ENCODE results near the gene CNNM3. TPM values are rescaled to one million over a fixed set of nuclear protein-coding genes. Genes with fewer than 3 reads are reported as not detected.

The CNNM3 gene
- total RNA-seq, 2 experiments from 2014 or later = 13.5 to 18.6 TPM

GRCh38 chr2:96852667-96853066 is 36.6 kb downstream of the CNNM3 start:
- no peak overlapping the region for H3K27ac ChIP-seq (ENCODE audit: low read depth, low read length, poor library complexity, severe bottlenecking)
- ChIA-PET POLR2A (interaction anchor here (0.6 to 0.7 kb wide), 2 partner anchors 98 to 237 kb away, joined by 3 to 5 read pairs; no protein-coding TSS in a partner anchor), CTCF (ENCODE audit: unreplicated experiment) (interaction anchor here (1.1 kb wide), 1 partner anchor 88 kb away, joined by 3 read pairs; no protein-coding TSS in a partner anchor)
- H3K79me2 ChIP-seq (ENCODE audit: insufficient read depth, low read depth, low read length) = peaks cover 12% of the 10 kb centered on the region; the same call in 1 of the 2 replicates
- peaks cover 8% of the 10 kb centered on the region for H3K4me1 ChIP-seq (ENCODE audit: insufficient read depth, low read length, poor library complexity, severe bottlenecking)
- BruUV-seq (replicated peaks) = no TSS peak
- no peak overlapping the region for H3K4me2 ChIP-seq (ENCODE audit: low read length)
- H4K20me1 ChIP-seq (ENCODE audit: insufficient read depth, low read length) = no peaks in the 10 kb centered on the region
- no peak overlapping the region for H2AFZ ChIP-seq (ENCODE audit: low read length)
- TF ChIP-seq EZH2phosphoT487 (IDR thresholded peaks at IDR 0.05; ENCODE audit: borderline replicate concordance, low read depth, low read length) (no peak), CTCF (conservative IDR thresholded peaks at IDR 0.05; ENCODE audit: low read length) (no peak)
- no peaks in the 10 kb centered on the region for H3K9me2 ChIP-seq (ENCODE audit: insufficient read depth, low read length)
- H3K9me3 ChIP-seq (ENCODE audit: low read length) = no peaks in the 10 kb centered on the region
- no peak for DNase-seq (ENCODE audit: low spot score)
- intact Hi-C loops (cut with micrococcal nuclease; ENCODE audit: unreplicated experiment) = no loop called here
- H3K36me3 ChIP-seq (ENCODE audit: insufficient read depth, low read length) = peaks cover 46% of the 10 kb centered on the region
- no peak overlapping the region for H3K4me3 ChIP-seq (ENCODE audit: low read depth, low read length, poor library complexity, severe bottlenecking)

- POLR2A ChIA-PET = interaction anchor here (0.7 kb wide), 1 partner anchor 251 kb away, joined by 3 read pairs; no protein-coding TSS in a partner anchor
- BruUV-seq (replicated peaks) = no TSS peak
- Histone ChIP-seq H3K36me3 (ENCODE audit: insufficient read depth, low read length) (peaks cover 42% of the 10 kb centered on the region), H3K4me2 (ENCODE audit: low read length) (no peak overlapping the region), H3K9me3 (ENCODE audit: low read length) (no peaks in the 10 kb centered on the region), H3K4me1 (ENCODE audit: insufficient read depth, low read length, poor library complexity, severe bottlenecking) (peaks cover 9% of the 10 kb centered on the region), H3K79me2 (ENCODE audit: insufficient read depth, low read depth, low read length) (peaks cover 12% of the 10 kb centered on the region; the same call in 1 of the 2 replicates), H4K20me1 (ENCODE audit: insufficient read depth, low read length) (no peaks in the 10 kb centered on the region), H2AFZ (ENCODE audit: low read length) (no peak overlapping the region), H3K9me2 (ENCODE audit: insufficient read depth, low read length) (no peaks in the 10 kb centered on the region), H3K27ac (ENCODE audit: low read depth, low read length, poor library complexity, severe bottlenecking) (no peak overlapping the region), H3K4me3 (ENCODE audit: low read depth, low read length, poor library complexity, severe bottlenecking) (no peak overlapping the region)
- intact Hi-C loops (cut with micrococcal nuclease; ENCODE audit: unreplicated experiment) = no loop called here
- no peak for TF ChIP-seq CTCF (conservative IDR thresholded peaks at IDR 0.05; ENCODE audit: low read length)
- TF ChIP-seq EZH2phosphoT487 (IDR thresholded peaks at IDR 0.05; ENCODE audit: borderline replicate concordance, low read depth, low read length) = no peak
- DNase-seq (ENCODE audit: low spot score) = no peak
- CTCF ChIA-PET (ENCODE audit: unreplicated experiment) = interaction anchor here (1.1 kb wide), 1 partner anchor 89 kb away, joined by 3 read pairs; no protein-coding TSS in a partner anchor
Observed at GRCh38 chr2:96853321-96853720, 37.3 kb downstream of the CNNM3 start.
